Activated CD8-positive, alpha-beta memory T cell treated with anti-CD3 and anti-CD28 coated beads for 4 hours (primary cell): ENCODE data around the gene NTF4.
"Not testable (repeated sequence)": the region's sequence is repeated elsewhere in the genome, so short reads cannot be mapped to it uniquely, and the experiment has no call there.

Source experiments
- DNase-seq, 2 donors: peaks; one replicate each; pipeline ENCODE4 v3.0.0-alpha.2; 2020; ENCODE audit warnings: low read depth in 2 of 2

NTF4 gene

DNA sequence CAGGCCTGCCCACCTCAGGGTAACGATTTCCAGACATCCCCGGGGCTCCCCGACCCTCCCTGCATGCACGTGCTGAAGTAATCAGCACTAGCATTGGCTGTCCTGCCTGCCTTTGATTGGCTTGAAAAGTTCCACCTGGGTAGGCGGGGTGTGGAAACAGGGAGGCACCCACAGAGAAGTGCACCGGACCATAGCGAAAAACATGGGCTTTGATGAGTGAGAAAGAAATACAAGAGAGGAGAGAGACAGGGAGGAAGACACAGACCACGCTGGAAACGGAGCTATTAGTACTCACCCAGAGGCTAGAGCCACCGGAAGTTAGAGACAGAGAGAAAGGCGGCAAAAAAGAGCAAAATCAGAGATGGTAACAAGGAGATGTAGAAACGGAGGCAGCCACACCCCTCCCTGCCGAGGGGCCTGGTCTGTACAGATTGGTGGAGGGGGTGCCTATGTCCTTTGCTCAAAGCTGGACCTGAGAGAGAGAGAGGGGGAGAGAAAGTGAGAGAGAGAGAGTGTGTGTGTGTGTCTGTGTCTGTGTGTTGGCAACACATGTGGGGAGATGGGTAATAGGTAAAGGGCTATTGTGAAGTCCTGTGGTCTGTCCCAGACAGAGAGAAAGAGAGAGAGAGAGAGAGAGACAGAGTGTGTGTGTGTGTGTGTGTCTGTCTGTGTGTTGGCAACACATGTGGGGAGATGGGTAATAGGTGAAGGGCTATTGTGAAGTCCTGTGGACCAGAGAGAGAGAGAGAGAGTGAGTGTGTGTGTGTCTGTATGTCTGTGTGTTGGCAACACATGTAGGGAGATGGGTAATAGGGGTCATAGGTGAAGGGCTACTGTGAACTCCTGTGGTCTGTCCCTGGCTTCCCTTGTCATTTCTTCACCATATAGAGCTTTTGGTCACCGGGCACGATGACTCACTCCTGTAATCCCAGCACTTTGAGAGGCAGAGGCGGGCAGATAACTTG is 43.4 kb downstream of the NTF4 start:
- no peak for DNase-seq

DNA sequence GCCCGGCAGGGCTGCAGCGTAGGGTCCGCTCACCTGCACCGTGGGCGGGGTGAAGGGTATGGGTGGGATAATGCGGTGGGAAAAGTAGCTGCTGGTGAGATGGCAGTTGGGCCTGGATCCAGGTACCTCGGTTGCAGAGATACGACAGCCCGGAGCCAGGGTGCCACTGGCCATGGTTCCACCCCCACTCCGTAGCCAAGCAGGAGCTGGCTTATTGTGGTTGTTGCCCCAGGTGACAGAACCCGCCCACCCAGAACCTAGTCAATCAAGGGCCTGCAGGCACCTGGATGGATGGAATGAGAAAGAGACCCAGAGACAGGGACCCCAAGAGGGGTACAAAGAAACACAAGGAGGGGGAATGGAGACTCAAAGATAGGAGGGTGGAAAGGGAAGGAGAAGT is 44.3 kb downstream of the NTF4 start:
- no peak for DNase-seq

DNA sequence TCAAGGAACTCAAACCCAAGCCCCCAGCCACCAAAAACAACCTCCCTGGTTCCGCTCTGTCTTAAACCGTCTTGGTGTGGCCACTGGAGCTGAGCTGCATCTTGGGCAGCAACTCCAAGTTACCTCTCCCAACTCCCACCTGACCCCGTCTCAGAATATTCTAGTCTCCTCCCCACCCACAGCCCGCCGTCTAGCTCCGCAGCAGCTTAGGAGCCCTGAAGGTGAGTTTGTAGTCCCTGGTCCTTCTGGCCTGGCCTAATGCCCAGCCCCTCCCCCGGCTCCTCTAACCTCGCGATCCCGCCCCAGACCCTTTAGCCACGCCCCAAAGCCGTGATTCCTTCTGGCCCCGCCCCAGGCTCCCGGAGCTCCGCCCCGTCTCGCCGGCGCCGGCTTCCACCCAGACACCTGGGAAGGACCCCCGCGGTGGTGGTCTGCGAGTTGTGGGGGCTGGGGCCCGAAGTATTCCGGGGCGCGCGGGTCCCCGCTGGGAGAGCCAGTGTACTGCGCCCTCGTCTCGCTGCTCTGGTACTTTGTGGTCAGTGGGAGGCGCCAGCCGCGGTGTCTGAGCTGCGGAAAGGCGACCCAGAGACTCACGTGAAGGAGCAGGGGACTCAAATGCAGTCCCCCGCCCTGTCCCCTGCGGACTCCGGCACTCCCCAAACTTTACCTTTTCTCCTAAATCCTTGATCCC is 45.2 kb downstream of the NTF4 start:
- DNase-seq = peak; percentile 31 to 36

DNA sequence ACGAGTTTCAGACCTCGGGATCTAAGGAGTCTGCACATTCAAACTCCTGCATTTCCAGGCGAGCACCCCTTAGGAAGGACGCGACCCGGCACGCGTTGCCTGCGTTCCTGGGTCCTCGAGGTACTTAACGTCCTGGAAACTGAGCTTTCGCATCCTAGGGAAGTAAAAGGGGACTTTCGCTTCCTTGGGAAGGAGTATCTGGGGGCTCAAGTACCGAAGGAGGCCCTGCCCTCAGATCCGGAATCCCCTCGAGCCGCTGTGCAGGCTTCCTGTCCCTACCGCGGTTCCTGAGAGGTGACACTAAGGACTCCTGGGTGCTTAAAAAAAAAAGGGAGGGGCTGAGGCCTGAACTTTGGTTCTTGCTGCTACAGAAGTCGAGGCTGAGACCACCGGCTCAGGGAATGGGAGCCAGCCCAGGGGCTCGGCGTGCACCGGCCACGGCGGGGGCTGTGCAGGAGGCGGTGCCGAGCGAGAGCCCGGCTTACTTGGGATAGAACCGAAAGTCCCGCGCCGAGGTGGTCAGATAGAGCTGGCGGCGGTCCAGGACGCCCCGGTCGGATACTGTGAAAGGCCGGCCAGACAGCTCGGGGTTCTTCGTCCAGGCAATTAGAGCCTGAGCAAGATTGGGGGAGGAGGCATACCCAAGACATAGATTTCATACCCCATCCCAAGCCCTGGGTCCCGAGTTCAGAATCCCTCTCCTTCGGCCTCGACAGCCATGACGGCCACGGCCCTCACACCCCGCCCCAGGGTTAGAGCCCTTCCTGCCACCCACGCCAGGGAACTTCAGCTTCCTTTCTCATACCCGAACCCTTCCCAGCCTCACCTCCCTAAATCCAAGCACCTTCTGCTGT is 46.0 kb downstream of the NTF4 start:
- not testable (repeated sequence) for DNase-seq

DNA sequence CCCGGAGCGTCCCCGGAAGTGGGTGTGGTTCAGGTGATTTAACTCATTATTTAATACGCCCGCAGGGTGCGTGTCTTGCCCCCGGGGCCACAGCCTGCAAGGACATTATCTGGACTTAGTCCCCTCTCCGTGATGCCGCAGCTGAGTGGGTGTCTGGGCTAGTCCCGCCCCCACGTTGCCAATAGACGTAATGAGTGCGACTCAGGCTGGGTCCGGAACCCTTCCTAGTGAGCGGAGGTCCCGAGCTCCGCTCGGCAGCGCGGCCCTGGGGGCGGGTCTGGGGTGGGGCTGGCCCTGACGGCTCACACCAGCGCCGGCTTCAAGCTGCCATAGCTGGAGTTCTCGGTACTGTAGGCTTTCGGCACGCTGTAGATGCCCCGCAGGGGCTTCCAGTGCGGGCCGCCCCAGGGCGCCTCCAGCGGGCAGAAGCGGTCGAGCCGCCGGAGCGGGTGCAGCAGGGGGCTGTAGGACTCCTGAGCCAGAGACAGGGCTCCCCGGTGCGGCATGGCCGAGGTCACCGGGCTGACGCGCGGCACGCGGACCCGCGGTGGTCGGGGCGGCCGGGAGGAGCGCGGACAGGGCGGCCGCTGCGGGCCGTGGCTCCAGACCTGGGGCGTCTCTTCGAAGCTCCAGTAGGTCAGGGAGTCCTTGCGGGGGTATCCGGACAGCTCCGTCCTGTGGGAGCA is 46.8 kb downstream of the NTF4 start:
- DNase-seq = peak in 1 of 2 donors; percentile 20

DNA sequence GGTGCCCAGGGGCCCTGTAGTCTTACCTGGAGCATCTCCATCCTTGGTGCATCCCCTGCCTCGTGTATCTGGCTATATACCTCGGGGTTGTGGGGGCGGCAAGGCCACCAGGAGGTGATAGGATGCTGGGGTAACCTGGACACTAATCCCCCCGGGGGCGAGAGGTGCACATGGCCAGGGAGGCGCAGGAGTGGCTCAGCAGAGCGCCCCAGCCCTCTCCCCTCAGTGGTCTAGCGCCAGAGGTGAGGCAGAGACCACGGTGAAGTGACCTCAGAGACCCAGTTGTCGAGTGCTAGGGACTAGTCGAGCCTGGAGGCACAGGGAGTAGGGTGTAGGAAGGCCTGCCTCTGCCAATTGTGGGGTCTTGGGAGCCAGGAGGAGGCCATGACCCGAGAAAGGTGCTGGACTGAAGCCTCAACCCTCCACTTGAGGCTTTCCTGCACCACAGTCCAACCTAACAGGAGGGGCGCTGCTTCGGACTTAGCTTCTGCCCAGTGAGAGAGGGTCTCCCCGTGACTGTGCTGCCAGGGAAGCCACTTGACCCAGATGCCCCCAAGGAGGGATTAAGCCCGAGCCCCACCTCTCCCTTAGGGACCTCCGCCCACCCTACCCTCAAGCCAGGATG is 47.5 kb downstream of the NTF4 start, which contains the start of gene LHB:
Gene LHB, minus strand, starts transcription at position 51 of the 625 bp plus-strand sequence. Its CDS starts 10 bp downstream, at position 41.
- DNase-seq = no peak

DNA sequence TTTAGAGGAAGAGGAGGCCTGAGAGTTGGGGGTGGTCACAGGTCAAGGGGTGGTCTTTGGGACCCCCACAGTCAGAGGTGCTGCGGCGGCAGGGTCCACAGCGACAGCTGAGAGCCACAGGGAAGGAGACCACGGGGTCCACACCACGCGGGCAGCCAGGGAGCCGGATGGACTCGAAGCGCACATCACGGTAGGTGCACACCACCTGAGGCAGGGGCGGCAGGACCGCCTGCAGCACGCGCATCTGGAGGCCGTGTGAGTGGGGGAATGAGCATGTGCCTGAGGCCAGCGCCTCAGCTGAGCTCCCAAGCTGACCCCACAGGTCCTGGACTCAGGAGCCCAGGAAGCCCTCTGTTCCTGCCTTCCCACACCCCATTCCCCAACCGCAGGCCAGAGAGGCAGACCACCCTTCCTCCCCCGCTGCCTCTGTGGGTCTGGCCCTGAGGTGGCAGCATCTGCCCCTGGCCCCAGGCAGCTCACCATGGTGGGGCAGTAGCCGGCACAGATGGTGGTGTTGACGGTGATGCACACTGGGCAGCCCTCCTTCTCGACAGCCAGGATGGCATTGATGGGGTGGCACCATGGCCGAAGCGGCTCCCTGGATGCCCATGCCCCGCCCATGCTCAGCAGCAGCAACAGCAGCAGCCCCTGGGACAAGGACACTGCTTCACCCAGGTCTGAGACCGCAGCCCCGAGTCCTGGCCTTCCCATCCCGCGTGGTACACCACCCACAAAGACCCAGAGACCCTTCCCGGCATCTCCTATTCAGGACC is 48.4 kb downstream of the NTF4 start:
- DNase-seq = no peak

DNA sequence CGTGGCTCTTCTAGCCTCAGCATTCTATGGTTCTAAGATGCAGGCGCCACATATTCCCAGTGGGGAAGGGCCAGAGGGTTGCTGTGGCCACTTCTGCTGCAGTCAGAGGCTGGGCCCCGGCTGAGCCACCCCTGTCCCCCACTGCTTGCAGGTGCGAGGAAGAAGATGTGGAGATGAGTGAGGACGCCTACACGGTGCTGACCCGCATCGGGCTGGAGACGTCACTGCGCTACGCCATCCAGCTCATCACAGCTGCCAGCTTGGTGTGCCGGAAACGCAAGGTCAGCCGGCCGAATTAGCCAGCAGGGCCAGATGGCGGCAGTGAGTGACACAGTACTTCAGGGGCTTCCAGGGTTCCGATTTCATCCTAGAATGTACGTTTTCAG is 49.8 kb downstream of the NTF4 start:
- no peak for DNase-seq

DNA sequence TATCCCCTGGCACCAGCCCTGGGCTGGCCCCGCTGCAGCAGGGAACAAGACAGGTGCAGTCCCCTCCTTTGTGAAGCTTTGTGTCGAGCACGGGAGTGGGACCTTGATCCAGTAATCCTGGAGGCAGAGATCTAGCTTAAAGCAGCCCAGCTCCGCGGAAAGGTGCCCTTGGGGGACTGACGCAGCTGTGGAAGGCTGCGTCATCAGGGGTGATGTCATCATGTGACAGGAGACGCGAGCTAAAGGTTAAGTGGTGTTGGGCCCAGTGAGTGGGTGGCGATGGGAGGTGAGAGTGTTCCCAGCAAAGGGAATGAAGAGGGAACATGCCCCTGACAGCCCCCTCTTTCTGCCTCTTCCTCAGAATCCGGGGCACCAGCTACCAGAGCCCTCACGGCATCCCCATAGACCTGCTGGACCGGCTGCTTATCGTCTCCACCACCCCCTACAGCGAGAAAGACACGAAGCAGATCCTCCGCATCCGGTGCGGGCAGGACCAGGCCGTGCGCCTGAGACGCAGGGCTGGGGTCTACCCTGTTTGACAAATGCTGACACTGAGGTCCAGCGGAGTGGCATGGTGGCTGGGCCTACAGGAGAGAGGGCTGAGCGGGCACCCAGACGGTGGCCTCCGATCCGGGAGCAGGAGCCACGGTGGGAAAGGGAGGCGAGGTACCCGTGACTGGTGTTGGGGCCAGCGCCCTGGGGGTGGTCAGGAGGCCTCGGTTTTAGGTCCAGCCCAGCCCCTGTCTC is 50.3 kb downstream of the NTF4 start:
- DNase-seq = no peak

DNA sequence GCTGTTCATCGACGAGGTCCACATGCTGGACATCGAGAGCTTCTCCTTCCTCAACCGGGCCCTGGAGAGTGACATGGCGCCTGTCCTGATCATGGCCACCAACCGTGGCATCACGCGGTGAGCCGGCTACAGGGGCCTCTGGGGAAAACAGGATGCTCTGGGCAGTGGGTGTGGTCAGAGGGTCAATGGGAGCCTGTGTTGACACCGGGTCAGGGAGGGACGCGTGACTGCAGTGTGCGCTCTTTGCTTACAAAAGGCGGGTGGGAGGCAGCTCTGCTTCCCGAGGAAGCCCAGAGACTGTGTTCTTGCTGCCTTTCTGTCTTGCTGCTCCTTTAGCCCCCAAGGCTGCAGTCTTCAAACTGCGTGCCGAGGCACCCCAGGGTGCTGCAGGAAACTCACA is 53.4 kb downstream of the NTF4 start:
- DNase-seq = no peak
